Chondrocyte (in vitro differentiated cells): ENCODE data around the gene KRTAP8-1. TPM values are rescaled to one million over a fixed set of nuclear protein-coding genes. Genes with fewer than 3 reads are reported as not detected.

Source experiments
- DNase-seq: peaks from one replicate; pipeline ENCODE4 v3.0.0; 2021; ENCODE audit warnings: mixed read lengths, low spot score
- H3K27ac Mint-ChIP-seq: one replicate; pipeline ENCODE4 v1.8.0; 2021; ENCODE audit warnings: mild to moderate bottlenecking, moderate library complexity, mixed read lengths; ENCODE audit not compliant: unreplicated experiment
- H3K27me3 Mint-ChIP-seq: 2 replicates; pipeline ENCODE4 v1.8.0; 2021; ENCODE audit warnings: low read depth, mixed read lengths
- H3K36me3 Mint-ChIP-seq: 2 replicates; pipeline ENCODE4 v1.8.0; 2021; ENCODE audit warnings: low read depth, mixed read lengths
- H3K4me1 Mint-ChIP-seq: 2 replicates; pipeline ENCODE4 v1.8.0; 2021; ENCODE audit warnings: low read depth, mild to moderate bottlenecking, mixed read lengths
- H3K4me3 Mint-ChIP-seq: one replicate; pipeline ENCODE4 v1.8.0; 2021; ENCODE audit warnings: mild to moderate bottlenecking, moderate library complexity, mixed read lengths; ENCODE audit not compliant: unreplicated experiment
- H3K9me3 Mint-ChIP-seq: 2 replicates; pipeline ENCODE4 v1.8.0; 2021; ENCODE audit warnings: low read depth, mixed read lengths
- CTCF ChIP-seq: fragments of 200-600 bp; sonication (generic); IDR thresholded peaks from 2 replicates; pipeline ENCODE4 v1.5.0; 2021; ENCODE audit warnings: antibody characterized with exemption, mild to moderate bottlenecking, moderate library complexity
- total RNA-seq: library from RNA; stranded (reverse); gene quantifications from 3 replicates; pipeline ENCODE4 v1.2.1, GENCODE V29; 2021

The KRTAP8-1 gene
- total RNA-seq, 1 donor from 2014 or later, result not detected

GRCh38 chr21:30779249-30779648, 33.8 kb downstream of the KRTAP8-1 start:
- no peak for DNase-seq
- no peak for TF ChIP-seq CTCF
- H3K27me3 Mint-ChIP-seq, result peaks cover 9% of the 10 kb centered on the region
- H3K36me3 Mint-ChIP-seq, result no peaks in the 10 kb centered on the region
- peaks cover 13% of the 10 kb centered on the region for H3K9me3 Mint-ChIP-seq
- no peak overlapping the region for H3K4me3 Mint-ChIP-seq
- H3K27ac Mint-ChIP-seq, result no peak overlapping the region
- H3K4me1 Mint-ChIP-seq, result no peaks in the 10 kb centered on the region

- no peak for DNase-seq
- no peaks in the 10 kb centered on the region for H3K36me3 Mint-ChIP-seq
- no peaks in the 10 kb centered on the region for H3K4me1 Mint-ChIP-seq
- H3K27ac Mint-ChIP-seq, result no peak overlapping the region
- peaks cover 11% of the 10 kb centered on the region for H3K9me3 Mint-ChIP-seq
- H3K4me3 Mint-ChIP-seq, result no peak overlapping the region
- TF ChIP-seq CTCF, result no peak
- no peaks in the 10 kb centered on the region for H3K27me3 Mint-ChIP-seq
Measured at GRCh38 chr21:30769724-30770431, 43.2 kb downstream of the KRTAP8-1 start.

Other genes starting within 250 kb of the KRTAP8-1 start
- gene KRTAP22-2, start 222.9 kb downstream of the KRTAP8-1 start, total RNA-seq, result not detected in 3 replicates
- not detected in 3 replicates for gene KRTAP6-3, start 220.8 kb downstream of the KRTAP8-1 start, total RNA-seq
- gene KRTAP6-2, start 214.4 kb downstream of the KRTAP8-1 start, total RNA-seq, result not detected in 3 replicates
- not detected in 3 replicates for gene KRTAP22-1, start 212.2 kb downstream of the KRTAP8-1 start, total RNA-seq
- not detected in 3 replicates for gene KRTAP6-1, start 199.3 kb downstream of the KRTAP8-1 start, total RNA-seq
- not detected in 3 replicates for gene KRTAP20-1, start 196.8 kb downstream of the KRTAP8-1 start, total RNA-seq
- gene KRTAP20-4, start 192.6 kb downstream of the KRTAP8-1 start, total RNA-seq, result not detected in 3 replicates
- gene KRTAP20-2, start 178.1 kb downstream of the KRTAP8-1 start, total RNA-seq, result not detected in 3 replicates
- gene KRTAP20-3, start 170.4 kb downstream of the KRTAP8-1 start, total RNA-seq, result not detected in 3 replicates
- gene KRTAP21-3, start 94.5 kb downstream of the KRTAP8-1 start, total RNA-seq, result not detected in 3 replicates
- not detected in 3 replicates for gene KRTAP21-2, start 66.0 kb downstream of the KRTAP8-1 start, total RNA-seq
- not detected in 3 replicates for gene KRTAP21-1, start 57.8 kb downstream of the KRTAP8-1 start, total RNA-seq
- not detected in 3 replicates for gene KRTAP7-1, start 16.5 kb upstream of the KRTAP8-1 start, total RNA-seq
- gene KRTAP11-1, start 68.3 kb upstream of the KRTAP8-1 start, total RNA-seq, result not detected in 3 replicates
- not detected in 3 replicates for gene KRTAP19-8, start 225.2 kb upstream of the KRTAP8-1 start, total RNA-seq